HL-60 (cell line): ENCODE measurements around the gene CKS2.

Experiments
- GABPA ChIP-seq: IDR thresholded peaks from 2 replicates; pipeline ENCODE4 v1.6.1; 2012; ENCODE audit warnings: low read depth
- POLR2AphosphoS5 ChIP-seq: IDR thresholded peaks from 2 replicates; pipeline ENCODE4 v1.6.1; 2012; ENCODE audit warnings: low read depth
- SPI1 ChIP-seq: IDR thresholded peaks from 2 replicates; pipeline ENCODE4 v1.6.1; 2012; ENCODE audit warnings: low read depth, mild to moderate bottlenecking, borderline replicate concordance
- TF ChIP-seq, protein P1 (sequence below): IDR thresholded peaks from one replicate; pipeline ENCODE4 v1.5.1; 2011; ENCODE audit warnings: low read length, control low read depth, inconsistent platforms; ENCODE audit not compliant: insufficient read depth
- TF ChIP-seq, protein P2 (sequence below): IDR thresholded peaks from 2 replicates; pipeline ENCODE4 v1.6.1; 2012; ENCODE audit warnings: low read depth; ENCODE audit not compliant: insufficient replicate concordance

DNA sequence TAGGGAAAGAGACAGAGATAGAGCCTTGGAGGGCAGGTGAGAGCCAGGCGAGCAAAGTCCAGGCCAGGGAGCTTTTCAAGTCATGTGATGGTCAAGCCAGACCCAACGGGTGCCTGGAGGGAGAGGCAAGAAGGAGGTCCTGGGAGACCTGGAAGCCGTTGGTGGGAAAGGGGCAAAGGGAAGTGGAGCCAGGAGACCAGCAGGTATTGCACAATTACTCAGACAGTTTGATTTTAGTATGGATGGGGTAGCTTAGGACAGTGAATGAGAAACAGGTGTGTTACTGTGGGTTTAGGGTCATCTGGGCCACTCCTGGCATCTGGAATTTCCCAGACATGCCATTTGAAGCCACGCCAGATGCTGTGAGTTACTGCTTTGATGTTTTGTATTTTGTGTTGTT is 12.4 kb downstream of the CKS2 start:
- TF ChIP-seq GABPA, result no peak
- no peak for TF ChIP-seq POLR2AphosphoS5
- TF ChIP-seq, protein P1, sequence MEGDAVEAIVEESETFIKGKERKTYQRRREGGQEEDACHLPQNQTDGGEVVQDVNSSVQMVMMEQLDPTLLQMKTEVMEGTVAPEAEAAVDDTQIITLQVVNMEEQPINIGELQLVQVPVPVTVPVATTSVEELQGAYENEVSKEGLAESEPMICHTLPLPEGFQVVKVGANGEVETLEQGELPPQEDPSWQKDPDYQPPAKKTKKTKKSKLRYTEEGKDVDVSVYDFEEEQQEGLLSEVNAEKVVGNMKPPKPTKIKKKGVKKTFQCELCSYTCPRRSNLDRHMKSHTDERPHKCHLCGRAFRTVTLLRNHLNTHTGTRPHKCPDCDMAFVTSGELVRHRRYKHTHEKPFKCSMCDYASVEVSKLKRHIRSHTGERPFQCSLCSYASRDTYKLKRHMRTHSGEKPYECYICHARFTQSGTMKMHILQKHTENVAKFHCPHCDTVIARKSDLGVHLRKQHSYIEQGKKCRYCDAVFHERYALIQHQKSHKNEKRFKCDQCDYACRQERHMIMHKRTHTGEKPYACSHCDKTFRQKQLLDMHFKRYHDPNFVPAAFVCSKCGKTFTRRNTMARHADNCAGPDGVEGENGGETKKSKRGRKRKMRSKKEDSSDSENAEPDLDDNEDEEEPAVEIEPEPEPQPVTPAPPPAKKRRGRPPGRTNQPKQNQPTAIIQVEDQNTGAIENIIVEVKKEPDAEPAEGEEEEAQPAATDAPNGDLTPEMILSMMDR, result no peak
- TF ChIP-seq, protein P2, sequence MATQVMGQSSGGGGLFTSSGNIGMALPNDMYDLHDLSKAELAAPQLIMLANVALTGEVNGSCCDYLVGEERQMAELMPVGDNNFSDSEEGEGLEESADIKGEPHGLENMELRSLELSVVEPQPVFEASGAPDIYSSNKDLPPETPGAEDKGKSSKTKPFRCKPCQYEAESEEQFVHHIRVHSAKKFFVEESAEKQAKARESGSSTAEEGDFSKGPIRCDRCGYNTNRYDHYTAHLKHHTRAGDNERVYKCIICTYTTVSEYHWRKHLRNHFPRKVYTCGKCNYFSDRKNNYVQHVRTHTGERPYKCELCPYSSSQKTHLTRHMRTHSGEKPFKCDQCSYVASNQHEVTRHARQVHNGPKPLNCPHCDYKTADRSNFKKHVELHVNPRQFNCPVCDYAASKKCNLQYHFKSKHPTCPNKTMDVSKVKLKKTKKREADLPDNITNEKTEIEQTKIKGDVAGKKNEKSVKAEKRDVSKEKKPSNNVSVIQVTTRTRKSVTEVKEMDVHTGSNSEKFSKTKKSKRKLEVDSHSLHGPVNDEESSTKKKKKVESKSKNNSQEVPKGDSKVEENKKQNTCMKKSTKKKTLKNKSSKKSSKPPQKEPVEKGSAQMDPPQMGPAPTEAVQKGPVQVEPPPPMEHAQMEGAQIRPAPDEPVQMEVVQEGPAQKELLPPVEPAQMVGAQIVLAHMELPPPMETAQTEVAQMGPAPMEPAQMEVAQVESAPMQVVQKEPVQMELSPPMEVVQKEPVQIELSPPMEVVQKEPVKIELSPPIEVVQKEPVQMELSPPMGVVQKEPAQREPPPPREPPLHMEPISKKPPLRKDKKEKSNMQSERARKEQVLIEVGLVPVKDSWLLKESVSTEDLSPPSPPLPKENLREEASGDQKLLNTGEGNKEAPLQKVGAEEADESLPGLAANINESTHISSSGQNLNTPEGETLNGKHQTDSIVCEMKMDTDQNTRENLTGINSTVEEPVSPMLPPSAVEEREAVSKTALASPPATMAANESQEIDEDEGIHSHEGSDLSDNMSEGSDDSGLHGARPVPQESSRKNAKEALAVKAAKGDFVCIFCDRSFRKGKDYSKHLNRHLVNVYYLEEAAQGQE, result no peak
- peak; percentile 10; the same call in 1 of the 2 replicates for TF ChIP-seq SPI1
